ENCODE results near the gene ZNF83.

Gene ZNF83

DNA sequence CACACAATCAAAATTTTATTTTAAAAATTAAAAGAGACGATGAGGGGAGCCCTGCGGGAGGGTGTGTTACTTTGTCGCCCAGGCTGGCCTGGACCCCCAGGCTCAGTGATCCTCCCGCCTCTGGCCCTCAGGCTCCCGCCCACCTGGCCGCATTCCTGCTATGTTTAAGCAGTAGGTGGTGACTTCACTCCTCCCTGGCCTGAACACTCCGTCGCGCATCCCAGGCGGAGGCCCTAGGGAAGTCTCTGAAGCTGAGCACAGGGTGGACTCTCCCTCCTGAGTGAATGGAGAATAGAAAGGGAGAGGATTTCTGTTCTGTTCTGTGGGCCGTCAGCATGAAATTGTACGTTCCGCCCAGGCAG is 68.5 kb downstream of the ZNF83 start:
- DNase-seq, result peak in 11 of 56 donors; percentile 12 to 82 (median 30)

GRCh38 chr19:52567921-52568320 is 70.2 kb downstream of the ZNF83 start:
- no peak for DNase-seq

GRCh38 chr19:52566588-52566987 is 71.6 kb downstream of the ZNF83 start:
- no peak for DNase-seq

DNA sequence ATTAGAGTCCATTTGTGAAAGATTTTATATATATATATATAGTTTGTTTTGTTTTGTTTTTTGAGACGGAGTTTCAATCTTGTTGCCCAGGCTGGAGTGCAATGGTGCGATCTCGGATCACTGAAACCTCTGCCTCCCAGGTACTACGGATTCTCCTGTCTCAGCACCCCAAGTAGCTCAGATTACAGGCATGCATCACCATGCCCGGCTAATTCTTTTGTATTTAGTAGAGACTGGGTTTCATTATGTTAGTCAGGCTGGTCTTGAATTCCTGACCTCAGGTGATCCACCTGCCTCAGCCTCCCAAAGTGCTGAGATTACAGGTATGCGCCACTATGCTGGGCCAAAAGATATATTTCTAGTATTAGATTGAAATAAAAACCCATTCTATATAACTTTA is 72.0 kb downstream of the ZNF83 start:
- no peak for DNase-seq
